GM18873 (cell line): Measurements from ENCODE around the gene GEMIN2.
"Not testable (repeated sequence)": the region's sequence is repeated elsewhere in the genome, so short reads cannot be mapped to it uniquely, and the experiment has no call there.

ENCODE experiments used
- ATAC-seq: cut with Tn5 transposase; IDR thresholded peaks from one replicate; pipeline ENCODE4 v1.9.1; 2021; ENCODE audit warnings: mild to moderate bottlenecking, moderate library complexity, moderate number of reproducible peaks; ENCODE audit not compliant: unreplicated experiment, low FRiP score

The GEMIN2 gene, protein sequence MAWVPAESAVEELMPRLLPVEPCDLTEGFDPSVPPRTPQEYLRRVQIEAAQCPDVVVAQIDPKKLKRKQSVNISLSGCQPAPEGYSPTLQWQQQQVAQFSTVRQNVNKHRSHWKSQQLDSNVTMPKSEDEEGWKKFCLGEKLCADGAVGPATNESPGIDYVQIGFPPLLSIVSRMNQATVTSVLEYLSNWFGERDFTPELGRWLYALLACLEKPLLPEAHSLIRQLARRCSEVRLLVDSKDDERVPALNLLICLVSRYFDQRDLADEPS

DNA sequence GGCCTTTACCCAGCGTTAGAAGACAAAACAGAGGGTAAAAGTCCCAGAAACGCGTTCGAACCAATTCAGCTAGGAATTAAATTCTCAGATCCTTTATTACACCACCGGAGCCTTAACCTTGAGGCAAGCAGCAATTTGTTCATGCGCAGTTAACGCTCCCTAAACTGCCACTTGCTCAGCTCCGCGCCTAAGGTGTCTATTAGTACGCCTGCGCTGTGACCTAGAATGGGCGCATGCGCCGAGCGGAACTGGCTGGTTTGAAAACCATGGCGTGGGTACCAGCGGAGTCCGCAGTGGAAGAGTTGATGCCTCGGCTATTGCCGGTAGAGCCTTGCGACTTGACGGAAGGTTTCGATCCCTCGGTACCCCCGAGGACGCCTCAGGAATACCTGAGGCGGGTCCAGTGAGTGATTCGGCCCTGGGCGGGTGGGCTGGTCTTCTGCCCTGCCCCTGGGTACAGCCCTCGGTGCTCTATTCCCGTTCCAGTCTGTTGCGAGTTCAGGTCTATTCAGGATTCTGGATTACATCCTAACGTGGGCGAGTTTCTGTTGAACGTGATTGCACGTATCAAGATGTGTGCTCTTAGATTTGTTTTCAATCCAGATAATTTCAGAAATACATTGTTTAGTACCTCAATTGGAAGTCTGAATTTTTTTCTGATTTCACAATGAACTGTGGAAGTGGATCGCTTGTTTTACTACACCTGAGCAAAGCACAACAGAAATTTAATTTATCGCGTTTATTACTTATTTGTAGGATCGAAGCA, at the start of gene GEMIN2:
GEMIN2 (plus strand) TSS at position 251 of the 766 bp plus-strand sequence; CDS start at position 267, 16 bp downstream.
- ATAC-seq = peak; percentile 89

DNA sequence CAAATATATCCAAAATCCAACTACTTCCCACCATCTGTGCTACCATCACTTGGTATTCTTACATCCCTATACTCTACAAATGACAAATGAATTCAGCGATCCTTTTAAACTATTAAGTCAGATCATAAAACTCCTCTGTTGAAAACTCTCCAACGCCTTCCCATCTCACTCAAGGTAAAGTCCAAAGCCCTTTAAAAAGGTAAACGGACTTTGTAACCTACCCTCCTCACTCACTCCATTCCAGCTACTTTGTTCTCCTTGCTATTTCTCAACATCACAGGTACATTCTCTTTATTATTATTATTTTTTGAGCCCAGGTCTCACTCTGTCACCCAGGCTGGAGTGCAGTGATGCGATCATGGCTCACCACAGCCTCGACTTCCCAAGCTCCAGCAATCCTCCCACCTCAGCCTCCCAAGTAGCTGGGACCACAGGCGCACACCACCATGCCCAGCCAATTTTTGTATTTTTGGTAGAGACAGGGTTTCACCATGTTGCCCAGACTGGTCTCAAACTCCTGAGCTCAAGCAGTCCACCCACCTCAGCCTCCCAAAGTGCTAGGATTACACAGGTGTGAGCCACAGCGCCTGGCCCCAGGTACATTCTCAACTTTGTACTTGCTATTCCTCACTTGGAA, 44.8 kb upstream of the GEMIN2 start:
- ATAC-seq = not testable (repeated sequence)

DNA sequence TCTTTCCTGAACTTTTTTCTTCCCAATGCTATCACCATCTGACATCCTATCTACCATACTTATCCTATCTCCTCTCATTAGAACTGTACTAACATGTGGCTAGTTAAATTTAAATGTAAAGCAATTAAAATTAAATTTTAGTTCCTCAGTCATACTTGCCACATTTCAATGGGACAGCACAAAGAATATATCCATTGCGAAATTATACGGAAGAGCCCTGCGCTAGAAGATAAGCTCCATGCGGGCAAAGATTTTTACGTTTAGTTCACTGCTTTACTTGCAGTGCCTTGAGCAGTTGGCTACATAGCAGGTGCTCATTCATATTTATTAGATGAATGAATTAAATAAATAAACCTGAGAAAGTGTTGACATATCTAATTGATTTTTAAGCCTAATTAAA, 44.2 kb upstream of the GEMIN2 start:
- ATAC-seq = no peak

DNA sequence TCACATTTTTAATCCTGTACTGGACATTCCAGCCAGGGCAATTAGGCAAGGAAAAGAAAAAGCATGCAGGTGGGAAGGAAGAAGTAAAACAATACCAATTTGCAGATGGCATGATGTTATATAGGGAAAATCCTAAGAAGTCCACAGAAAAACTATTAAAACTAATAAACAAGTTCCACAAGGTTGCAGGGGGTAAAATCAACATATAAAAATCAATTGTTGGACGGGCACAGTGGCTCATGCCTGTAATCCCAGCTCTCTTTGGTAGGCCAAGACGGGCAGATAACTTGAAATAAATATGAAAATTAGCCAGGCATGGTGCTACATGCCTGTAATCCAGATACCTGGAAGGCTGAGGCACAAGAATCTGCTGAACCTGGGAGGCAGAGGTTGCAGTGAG, 43.0 kb upstream of the GEMIN2 start:
- no peak for ATAC-seq

DNA sequence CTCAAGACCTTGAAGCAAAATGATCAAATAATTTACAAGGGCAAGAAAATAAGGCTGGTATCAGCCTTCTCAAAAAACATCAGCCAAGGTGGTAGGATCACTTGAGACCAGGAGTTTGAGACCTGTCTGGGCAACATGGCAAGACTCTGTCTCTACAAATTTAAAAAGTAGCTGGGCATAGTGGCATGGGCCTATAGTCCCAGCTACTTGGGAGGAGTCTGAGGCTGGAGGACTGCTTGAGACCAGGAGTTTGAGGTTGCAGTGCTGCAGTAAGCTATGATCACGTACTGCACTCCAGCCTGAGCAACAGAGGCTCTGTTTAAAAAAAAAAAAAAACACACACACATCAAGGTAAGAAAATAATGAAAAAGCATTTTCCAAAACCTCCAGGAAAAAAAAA, 33.2 kb upstream of the GEMIN2 start:
- ATAC-seq = no peak

DNA sequence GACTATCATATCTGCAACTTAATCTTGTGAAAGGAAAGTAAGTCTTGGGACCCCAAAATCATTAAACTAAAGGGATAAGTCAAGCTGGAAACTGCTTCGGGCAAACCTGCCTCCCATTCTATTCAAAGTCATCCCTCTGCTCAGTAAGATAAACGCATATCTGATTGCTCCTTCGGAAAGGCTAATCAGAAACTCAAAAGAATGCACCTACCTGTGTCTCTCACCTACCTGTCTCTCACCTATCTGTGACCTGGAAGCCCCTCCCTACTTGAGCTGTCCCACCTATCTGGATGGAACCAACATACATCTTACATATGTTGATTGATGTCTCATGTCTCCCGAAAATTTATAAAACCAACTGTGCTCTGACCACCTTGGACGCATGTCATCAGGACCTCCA, 31.0 kb upstream of the GEMIN2 start:
- no peak for ATAC-seq

DNA sequence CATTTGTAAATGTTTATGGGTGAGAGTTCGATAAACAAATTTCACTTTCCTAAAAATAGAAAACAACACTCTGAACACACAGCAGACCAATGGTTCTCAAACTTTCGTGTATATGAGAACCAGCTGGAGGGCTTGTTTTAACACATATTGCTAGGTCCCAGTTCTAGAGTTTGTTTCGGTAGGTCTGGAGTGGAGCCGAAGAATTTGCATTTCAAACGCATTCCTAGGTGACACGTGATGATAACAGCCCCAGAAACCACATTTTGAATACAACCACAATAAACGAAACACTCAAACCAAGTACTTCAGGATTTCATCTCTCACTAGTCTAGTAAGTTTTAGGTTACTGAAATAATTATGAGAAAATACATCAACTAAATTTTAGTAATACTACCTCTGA, 28.2 kb upstream of the GEMIN2 start:
- no peak for ATAC-seq

DNA sequence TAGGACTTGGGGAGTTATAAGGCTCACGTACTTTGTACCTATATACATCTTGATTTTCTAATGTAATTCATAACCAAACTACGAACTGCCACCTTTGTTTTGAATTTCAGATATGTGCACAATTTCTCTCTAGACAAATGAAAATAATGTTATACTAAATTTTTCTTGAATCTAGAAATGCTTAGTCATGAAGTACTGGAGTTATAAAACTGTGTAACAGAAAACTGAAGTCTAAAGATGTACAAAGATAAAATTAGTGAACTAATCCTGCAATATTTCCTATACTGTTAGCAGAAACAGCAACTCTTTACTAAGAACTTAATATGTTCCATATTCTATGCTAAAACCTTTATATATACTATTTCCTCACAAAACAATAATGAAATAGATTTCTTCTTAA, 26.6 kb upstream of the GEMIN2 start:
- no peak for ATAC-seq

DNA sequence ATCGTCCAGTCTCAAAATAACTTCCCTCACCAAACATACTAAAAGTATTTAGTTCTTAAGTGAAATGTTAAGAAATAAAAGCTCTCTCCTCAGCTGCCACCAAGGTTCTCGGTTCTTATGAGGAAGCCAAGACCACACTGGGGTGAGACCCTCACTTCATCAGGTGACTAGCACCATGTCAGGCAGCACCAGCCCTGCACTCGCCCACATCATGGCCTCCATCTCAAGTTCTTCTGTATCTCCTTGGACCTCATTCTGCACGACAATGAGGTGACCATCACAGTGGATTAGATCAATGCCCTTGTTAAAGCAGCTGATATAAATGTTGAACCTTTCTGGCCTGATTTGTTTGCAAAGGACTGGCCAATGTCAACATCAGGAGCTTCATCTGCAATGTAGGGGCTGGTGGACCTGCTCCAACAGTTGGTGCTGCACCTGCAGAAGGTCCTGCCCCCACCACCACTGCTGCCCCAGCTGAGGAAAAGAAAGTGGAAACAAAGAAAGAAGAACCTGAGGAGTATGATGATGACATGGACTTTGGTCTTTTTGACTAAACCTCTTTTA, 23.5 kb upstream of the GEMIN2 start:
- ATAC-seq = no peak

DNA sequence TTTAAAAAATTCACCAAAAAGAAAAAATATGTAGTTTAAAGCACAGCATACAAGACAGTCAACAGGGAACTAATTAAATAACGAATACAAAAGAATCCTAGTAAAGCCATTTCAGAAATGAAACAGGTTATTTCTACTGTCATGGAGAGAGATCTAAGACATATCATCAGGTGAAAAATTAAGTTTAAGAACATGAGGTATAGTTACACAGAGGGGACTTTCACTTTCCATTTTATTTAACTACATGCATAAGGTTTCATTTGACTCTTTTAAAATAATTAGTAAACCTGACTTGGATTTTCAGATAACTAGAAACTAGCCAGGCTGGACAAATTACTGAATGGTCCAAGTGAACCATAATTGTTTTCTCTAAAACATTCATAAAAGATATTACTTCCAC, 22.4 kb upstream of the GEMIN2 start:
- ATAC-seq = no peak

DNA sequence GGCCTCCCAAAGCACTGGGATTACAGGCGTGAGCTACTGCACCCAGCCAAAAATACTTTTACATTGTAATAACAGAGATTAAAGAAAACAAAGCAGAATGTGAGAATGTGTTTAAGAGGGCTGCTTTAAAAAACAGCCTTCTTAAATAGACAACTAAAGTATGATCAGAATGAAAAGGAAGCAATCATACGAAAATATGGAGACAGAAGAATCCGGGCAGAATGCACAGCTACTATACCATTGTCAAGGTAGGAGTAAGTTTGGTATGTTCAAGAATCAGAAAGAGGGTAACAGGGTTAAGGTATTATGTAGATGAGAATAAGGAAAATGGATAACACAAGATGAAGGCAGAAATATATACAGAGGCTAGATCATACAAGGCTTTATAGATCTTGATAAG, 19.6 kb upstream of the GEMIN2 start:
- ATAC-seq = no peak

DNA sequence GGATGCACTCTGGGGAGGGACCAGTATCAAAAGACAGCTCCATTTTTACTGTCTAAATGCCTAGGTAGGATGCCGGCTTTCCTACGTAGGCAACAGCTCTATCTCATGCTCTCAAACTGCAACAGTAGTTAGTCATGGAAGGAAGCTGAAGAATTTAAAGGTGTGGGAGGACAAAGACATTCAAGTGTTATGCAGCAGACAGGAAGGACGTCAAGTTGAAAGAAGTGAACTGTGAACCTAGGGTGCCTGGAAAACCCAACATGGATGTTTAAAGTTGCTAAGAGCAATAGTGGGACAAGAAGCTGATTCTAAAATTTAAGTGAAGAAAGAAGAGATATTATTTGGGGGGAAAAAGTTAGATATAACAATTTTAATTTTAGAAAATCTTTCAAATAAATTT, 17.0 kb upstream of the GEMIN2 start:
- ATAC-seq = no peak

DNA sequence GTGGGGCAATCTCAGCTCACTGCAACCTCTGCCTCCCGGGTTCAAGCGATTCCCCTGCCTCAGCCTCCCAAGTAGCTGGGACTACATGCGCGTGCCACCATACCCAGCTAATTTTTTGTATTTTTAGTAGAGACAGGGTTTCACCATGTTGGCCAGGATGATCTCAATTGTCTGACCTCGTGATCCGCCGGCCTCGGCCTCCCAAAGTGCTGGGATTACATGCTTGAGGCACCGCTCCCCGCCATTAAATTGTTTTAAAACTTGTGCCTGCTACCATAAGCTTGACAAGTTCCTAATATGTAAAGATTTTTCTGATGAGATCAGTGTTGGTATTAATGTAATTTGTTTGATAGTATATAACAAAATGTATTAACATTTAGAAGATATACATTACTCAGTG, 14.9 kb upstream of the GEMIN2 start:
- ATAC-seq = not testable (repeated sequence)

DNA sequence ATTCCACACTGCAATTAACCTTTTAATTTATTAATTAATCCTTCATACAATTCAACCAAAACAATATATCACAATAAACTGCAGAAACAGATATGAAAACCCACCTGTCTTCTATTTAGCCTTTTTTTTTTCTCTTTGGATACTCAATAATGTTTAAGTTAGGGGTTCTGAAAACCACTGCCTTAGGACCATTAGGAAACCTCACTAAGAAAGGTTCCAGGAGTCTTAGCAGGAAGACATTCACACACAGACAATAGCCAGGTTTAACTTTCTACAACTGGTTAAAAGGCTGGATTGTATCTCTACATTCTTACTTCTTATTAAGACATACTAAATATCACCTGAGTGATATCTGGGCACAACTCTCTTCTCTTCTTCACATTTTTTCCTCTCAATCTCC, 14.4 kb upstream of the GEMIN2 start:
- no peak for ATAC-seq

DNA sequence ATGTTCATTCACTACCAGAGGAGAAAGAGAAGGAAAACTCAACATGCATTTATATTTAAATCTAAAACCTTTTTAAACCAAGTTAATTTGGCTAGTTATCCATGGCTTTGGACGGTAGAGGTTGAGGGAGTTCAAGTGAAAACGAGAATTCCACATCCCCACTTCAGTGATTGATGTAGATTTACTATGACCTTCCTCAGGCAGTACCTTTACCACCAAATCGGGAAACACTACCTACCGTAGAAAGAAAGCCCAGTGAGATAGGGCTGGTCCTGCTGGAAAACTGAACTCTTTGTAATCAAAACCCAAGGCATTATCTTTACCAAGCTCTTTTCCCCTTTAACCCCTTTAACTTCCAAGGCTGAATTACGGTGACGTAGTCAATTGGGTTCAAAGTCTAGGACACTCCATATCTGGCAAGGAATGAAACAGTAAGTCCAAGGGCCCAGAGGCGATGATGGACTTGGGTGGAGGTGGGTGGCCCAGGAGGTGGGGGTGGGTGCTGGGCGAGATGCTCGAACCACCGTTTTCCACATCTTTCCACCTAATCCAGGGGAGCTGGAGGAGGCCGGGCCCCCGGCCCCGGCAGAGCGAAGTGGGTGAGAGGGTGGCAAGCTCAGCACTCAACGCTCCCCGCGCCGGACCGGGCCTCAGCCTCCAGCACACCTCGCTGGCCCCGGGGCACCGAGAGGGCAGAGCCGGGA, 11.7 kb upstream of the GEMIN2 start:
- ATAC-seq = peak; percentile 10

DNA sequence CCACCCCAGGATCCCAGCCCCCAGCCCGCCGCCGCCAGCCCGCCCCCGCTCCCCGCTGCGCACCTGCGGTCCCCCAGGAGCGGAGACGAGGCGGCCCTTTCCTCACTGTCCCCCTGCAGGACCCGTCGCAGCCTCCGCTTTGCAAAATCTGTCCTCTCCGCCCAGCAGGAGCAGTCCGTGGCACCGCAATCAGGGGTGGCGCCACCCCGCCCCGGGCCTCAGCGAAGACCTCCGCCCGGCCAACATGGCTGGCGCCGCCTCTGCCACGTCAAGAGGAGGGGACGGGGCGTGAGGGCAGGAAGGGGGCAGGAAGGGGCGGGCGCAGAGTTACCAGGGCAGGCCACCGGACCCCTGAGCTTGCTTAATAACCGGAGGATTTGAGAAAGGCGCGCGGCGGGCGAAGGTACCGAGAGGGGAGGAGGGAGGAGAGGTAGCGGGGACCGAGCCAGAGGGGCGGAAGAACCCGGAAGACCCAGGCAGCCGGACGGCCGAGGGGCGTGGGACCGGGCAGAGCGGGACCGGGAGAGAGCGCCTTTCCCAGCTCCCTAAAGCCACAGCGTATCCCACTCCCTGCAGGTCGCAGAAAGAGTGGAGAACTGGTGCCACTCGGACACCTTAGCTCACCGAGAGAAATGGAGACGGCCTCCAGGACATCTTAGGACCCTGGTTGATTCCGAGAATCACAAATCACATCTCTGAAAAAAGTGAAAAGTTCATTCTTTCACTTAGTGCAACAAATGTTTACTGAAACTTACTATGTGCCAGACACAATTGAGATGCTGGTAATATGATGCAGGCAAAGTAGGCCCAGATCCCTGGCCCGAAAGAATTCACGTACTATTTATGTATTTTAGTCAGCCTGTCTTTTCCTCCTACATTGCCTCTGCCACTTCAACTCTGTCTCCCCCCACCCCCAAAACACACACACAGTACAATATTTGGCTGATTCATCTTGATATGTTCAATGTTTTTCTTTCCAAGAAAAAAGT, 10.9 kb upstream of the GEMIN2 start, which contains the start of gene SEC23A:
SEC23A (minus strand) TSS at position 267 of the 989 bp plus-strand sequence. CDS start 7,117 bp downstream, outside the sequence.
- peak; percentile 83 for ATAC-seq

DNA sequence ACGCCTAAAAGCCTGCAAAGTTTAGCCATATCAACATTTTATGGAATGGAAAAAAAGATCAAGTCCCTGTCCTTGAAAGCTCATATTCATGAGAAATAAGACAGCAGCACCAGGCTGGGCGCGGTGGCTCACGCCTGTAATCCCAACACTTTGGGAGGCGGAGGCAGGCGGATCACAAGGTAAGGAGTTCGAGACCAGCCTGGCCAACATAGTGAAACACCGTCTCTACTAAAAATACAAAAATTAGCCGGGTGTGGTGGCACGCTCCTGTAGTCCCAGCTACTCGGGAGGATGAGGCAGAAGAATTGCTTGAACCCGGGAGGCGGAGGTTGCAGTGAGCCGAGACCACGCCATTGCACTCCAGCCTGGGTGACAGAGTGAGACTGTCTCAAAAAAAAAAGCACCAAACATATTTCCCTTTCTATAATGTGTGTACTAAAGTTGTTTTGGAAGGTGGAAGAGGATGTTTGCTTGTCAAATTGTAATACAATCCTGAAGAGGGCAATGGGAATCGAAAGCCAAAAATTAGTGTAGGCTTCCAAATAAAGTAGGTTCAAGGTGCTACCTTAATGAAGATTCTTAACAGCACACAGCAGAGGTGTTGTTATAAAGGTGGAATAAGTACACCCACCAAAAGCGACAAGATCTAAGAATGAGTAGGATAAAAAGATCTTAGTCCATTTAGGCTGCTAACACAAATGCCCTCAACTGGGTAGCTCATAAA, 9.9 kb upstream of the GEMIN2 start:
- ATAC-seq = not testable (repeated sequence)

DNA sequence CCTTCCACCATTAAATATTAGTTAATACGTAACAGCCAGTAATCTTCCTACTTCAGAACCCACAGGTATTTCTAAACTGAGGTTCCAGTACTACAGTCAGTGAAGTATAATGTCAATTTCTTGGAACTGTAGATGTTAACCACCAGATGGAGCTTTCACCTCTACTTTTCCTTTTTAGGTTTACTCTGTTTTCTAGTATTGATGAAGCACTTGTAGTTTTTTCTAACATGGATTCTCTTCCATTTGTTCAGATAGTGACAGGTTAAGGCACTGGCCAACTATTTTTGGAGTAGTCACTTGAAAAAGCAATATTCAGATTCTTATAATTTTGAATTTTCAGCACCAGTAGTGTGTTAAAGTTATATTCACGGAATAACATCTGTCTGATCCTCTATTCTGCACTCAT, 6.5 kb upstream of the GEMIN2 start:
- peak; percentile 36 for ATAC-seq

DNA sequence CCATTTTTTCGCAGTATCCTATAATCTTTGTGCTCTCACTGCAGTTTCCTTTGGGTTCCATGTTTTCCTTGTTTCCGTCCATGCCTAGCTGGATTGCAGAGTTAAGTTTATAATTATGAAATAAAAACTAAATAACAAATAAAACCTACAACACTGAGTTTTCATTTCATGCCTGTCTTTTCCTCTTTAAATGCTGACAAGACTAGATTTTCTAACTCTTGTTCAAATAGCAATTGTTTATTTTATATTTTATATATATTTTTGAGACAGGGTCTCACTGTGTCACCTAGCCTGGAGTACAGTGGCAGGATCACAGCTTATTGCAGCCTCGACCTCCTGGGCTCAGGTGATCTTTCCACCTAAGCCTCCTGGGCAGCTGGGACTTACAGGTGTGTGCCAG, 5.3 kb upstream of the GEMIN2 start:
- no peak for ATAC-seq
